ENCODE measurements around the gene SHISA6. TPM values are rescaled to one million over a fixed set of nuclear protein-coding genes. Genes with fewer than 3 reads are reported as not detected.
"Not testable (repeated sequence)": the region's sequence is repeated elsewhere in the genome, so short reads cannot be mapped to it uniquely, and the experiment has no call there.

The SHISA6 gene
- total RNA-seq, 1 donor from 2014 or later, result 2.1 TPM

DNA sequence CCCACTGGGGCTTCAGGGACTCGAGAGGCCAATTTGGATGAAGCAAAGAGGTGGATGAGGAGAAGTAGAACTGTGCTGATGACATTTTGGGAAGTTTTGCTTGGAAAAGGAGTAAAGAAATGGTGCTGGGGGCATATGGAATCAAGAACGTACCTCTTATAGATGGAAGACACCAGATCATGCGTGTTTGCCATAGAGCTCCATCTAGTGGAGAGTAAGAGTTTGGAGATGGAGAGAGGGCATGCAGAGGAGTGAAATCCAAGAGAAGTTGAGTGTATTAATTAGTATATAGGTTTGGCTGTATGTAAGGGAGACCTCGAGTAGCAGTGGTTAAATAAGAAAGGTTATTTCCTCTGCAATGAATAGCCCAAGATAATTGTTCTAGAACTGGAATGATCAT is 56.0 kb downstream of the SHISA6 start:
- no peak overlapping the region for H3K4me3 ChIP-seq (ENCODE audit: low read length in 3 of 3)
- H3K9me3 ChIP-seq (ENCODE audit: control insufficient read depth in 3 of 3, low read length in 3 of 3), result no peaks in the 10 kb centered on the region
- no peaks in the 10 kb centered on the region for H3K36me3 ChIP-seq (ENCODE audit: control insufficient read depth in 3 of 3, insufficient read depth in 3 of 3, low read length in 3 of 3)
- H3K9ac ChIP-seq (ENCODE audit: low read depth in 1 of 3, low read length in 3 of 3), result no peak overlapping the region
- no peaks in the 10 kb centered on the region for H3K27me3 ChIP-seq (ENCODE audit: control insufficient read depth in 3 of 3, insufficient read depth in 3 of 3, low read length in 3 of 3)
- H3K27ac ChIP-seq (ENCODE audit: low read depth, low read length), result no peak overlapping the region
- no peaks in the 10 kb centered on the region for H3K4me1 ChIP-seq (ENCODE audit: control insufficient read depth in 3 of 3, insufficient read depth in 3 of 3, low read length in 3 of 3)

DNA sequence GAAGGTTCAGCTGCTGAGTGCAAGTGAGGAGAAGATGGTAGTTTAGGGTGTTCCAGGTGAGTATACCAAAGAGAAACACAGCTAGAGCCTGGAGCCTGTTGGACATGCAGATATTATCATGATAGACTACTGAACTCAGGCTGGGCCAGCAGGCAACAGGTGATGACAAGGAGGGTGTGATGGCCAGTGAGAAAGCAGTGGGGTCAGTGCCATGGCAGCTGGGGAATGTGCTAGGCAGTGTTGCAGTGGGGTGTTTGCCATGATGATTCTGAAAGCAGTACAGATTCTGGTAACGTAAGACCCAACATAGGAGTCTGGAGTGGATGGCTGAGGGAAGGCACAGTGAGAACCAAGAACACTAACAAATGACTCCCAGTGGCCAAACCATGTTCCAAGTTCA is 57.4 kb downstream of the SHISA6 start:
- no peaks in the 10 kb centered on the region for H3K27me3 ChIP-seq (ENCODE audit: control insufficient read depth in 3 of 3, insufficient read depth in 3 of 3, low read length in 3 of 3)
- H3K9me3 ChIP-seq (ENCODE audit: control insufficient read depth in 3 of 3, low read length in 3 of 3), result peaks cover 0 to 5% (median 0%) of the 10 kb centered on the region in 3 donors
- no peaks in the 10 kb centered on the region for H3K36me3 ChIP-seq (ENCODE audit: control insufficient read depth in 3 of 3, insufficient read depth in 3 of 3, low read length in 3 of 3)
- no peak overlapping the region for H3K27ac ChIP-seq (ENCODE audit: low read depth, low read length)
- H3K9ac ChIP-seq (ENCODE audit: low read depth in 1 of 3, low read length in 3 of 3), result no peak overlapping the region
- no peak overlapping the region for H3K4me3 ChIP-seq (ENCODE audit: low read length in 3 of 3)
- peaks cover 0 to 3% (median 0%) of the 10 kb centered on the region in 3 donors for H3K4me1 ChIP-seq (ENCODE audit: control insufficient read depth in 3 of 3, insufficient read depth in 3 of 3, low read length in 3 of 3)

DNA sequence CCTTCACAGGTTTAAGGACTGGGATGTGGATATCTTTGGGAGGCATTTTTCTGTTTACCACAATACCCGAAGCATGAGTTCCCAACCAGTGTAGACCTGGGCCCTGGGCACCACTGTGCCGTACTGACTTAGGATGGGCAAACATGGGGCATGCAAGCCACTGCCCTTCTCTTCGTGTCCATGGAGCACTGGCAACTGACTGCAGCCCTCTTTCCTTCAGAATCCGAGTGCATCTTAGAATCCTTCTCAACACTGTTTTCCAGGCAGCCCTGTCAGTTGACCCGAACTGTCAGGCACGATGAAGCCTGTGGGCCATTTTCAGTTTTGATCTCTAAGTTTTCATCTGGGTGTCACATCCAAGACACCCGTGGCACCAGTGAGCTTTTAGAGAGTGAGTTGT is 59.2 kb downstream of the SHISA6 start:
- Histone ChIP-seq H3K27me3 (ENCODE audit: control insufficient read depth in 3 of 3, insufficient read depth in 3 of 3, low read length in 3 of 3) (no peaks in the 10 kb centered on the region), H3K4me1 (ENCODE audit: control insufficient read depth in 3 of 3, insufficient read depth in 3 of 3, low read length in 3 of 3) (peaks cover 0 to 3% (median 0%) of the 10 kb centered on the region in 3 donors), H3K27ac (ENCODE audit: low read depth, low read length) (no peak overlapping the region), H3K36me3 (ENCODE audit: control insufficient read depth in 3 of 3, insufficient read depth in 3 of 3, low read length in 3 of 3) (no peaks in the 10 kb centered on the region), H3K9ac (ENCODE audit: low read depth in 1 of 3, low read length in 3 of 3) (no peak overlapping the region), H3K9me3 (ENCODE audit: control insufficient read depth in 3 of 3, low read length in 3 of 3) (peaks cover 0 to 5% (median 0%) of the 10 kb centered on the region in 3 donors), H3K4me3 (ENCODE audit: low read length in 3 of 3) (no peak overlapping the region)

DNA sequence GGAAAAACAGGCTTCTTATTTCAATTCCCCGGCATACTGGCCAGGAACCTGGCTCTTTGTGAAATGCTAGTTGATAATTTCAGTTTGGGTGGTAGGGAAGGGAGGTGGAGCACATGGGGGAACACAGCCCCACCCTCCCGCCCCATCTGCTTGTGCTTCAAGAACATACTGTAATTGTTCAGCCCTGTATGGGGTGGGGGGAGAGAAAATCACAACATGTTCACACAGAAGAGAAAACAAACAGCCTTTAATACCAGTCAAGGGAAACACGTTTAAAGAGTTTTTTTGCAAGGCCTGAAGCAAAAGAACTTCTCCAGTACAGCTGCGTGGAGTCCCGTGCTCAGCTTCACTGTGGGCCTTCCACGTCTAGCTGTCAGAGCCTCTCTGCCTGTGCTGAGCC is 59.7 kb downstream of the SHISA6 start:
- H3K27me3 ChIP-seq (ENCODE audit: control insufficient read depth in 3 of 3, insufficient read depth in 3 of 3, low read length in 3 of 3), result no peaks in the 10 kb centered on the region
- H3K4me1 ChIP-seq (ENCODE audit: control insufficient read depth in 3 of 3, insufficient read depth in 3 of 3, low read length in 3 of 3), result peaks cover 0 to 3% (median 0%) of the 10 kb centered on the region in 3 donors
- no peak overlapping the region for H3K9ac ChIP-seq (ENCODE audit: low read depth in 1 of 3, low read length in 3 of 3)
- no peaks in the 10 kb centered on the region for H3K36me3 ChIP-seq (ENCODE audit: control insufficient read depth in 3 of 3, insufficient read depth in 3 of 3, low read length in 3 of 3)
- H3K4me3 ChIP-seq (ENCODE audit: low read length in 3 of 3), result no peak overlapping the region
- H3K9me3 ChIP-seq (ENCODE audit: control insufficient read depth in 3 of 3, low read length in 3 of 3), result peaks cover 0 to 5% (median 0%) of the 10 kb centered on the region in 3 donors
- no peak overlapping the region for H3K27ac ChIP-seq (ENCODE audit: low read depth, low read length)

DNA sequence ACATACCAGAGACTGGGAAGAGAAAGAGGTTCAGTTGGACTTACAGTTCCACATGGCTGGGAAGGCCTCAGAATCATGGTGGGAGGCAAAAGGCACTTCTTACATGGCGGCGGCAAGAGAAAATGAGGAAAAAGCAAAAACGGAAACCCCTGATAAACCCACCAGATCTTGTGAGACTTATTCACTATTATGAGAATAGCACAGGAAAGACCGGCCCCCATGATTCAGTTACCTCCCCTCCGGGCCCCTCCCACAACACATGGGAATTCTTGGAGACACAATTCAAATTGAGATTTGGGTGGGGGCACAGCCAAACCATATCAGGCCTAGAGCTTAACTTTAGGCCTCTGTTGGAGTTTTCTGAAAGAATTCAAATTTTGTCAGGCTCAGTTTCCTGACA is 60.9 kb downstream of the SHISA6 start:
- not testable (repeated sequence) for H3K9ac ChIP-seq (ENCODE audit: low read depth in 1 of 3, low read length in 3 of 3); H3K4me1 ChIP-seq (ENCODE audit: control insufficient read depth in 3 of 3, insufficient read depth in 3 of 3, low read length in 3 of 3); H3K9me3 ChIP-seq (ENCODE audit: control insufficient read depth in 3 of 3, low read length in 3 of 3); H3K36me3 ChIP-seq (ENCODE audit: control insufficient read depth in 3 of 3, insufficient read depth in 3 of 3, low read length in 3 of 3); H3K4me3 ChIP-seq (ENCODE audit: low read length in 3 of 3); H3K27ac ChIP-seq (ENCODE audit: low read depth, low read length); H3K27me3 ChIP-seq (ENCODE audit: control insufficient read depth in 3 of 3, insufficient read depth in 3 of 3, low read length in 3 of 3)

DNA sequence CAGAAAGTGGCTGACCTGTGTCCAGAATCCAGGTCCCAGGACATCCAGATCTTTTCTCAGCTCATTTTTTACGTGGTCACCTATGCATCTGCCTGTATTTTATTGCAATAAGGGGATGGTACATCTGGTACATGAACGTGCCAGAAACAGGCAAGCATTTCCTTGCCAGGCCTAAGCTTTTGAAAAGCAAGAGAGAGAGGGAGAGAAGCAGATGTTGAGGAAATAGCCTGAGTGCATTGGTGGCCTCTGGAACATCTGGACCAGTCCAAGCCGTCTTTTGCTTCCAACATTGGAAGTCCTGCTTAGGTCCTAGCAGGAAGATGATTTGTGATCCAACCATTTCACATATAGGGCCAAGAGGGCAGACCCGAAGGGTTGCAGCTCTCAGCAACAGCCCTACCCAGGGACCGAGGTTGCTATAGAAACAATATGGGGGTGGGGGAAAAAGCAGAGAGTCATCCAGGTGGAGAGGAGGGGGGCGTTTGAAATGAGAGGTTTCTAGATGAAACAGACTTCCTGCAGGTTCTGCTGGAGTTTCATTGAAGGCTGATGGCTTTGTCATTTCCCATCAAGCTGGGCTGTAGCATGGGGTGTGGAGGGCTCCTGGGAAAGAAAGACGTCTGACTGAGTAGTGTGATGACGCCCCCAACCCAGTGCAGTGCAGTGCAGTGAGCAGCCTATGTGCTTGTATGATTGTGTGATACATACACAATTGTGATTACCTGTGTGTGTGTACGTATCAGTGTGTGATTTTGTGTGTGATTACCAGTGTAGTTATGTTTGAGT is 61.6 kb downstream of the SHISA6 start:
- Histone ChIP-seq H3K27me3 (ENCODE audit: control insufficient read depth in 3 of 3, insufficient read depth in 3 of 3, low read length in 3 of 3) (no peaks in the 10 kb centered on the region), H3K36me3 (ENCODE audit: control insufficient read depth in 3 of 3, insufficient read depth in 3 of 3, low read length in 3 of 3) (no peaks in the 10 kb centered on the region), H3K4me1 (ENCODE audit: control insufficient read depth in 3 of 3, insufficient read depth in 3 of 3, low read length in 3 of 3) (peaks cover 0 to 3% (median 0%) of the 10 kb centered on the region in 3 donors), H3K9ac (ENCODE audit: low read depth in 1 of 3, low read length in 3 of 3) (no peak overlapping the region), H3K27ac (ENCODE audit: low read depth, low read length) (no peak overlapping the region), H3K4me3 (ENCODE audit: low read length in 3 of 3) (no peak overlapping the region), H3K9me3 (ENCODE audit: control insufficient read depth in 3 of 3, low read length in 3 of 3) (peaks cover 0 to 5% (median 0%) of the 10 kb centered on the region in 3 donors)

DNA sequence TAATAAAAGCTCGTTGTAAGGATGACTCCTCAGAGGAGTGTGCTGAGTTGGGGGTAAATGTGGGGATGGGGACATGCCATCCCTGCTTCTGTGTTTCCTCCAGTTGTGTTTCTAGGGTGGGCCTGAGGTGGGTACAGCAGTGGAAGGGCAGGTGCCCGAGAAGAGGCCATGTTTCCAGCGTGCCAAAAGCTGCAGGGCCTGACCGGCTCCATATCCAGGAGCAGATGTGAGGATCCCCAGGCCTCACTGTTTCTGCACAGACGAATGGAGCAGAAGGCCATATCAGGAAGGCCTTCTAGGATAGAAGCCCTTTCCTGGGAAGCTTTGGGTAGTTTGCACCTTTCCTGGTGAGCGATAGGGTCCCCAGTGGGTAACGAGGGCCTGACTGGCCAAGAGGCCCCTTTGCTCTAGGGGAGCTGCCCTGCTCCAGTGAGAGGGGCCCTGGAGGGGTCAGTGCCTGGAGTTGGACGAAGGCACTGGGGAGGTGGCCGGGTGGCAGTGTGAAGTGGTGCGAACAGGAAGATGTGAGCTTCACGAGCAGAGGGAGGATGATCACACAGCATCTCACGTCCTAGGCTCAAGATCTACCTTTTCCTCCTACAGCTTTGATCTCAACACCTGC is 62.9 kb downstream of the SHISA6 start:
- Histone ChIP-seq H3K27me3 (ENCODE audit: control insufficient read depth in 3 of 3, insufficient read depth in 3 of 3, low read length in 3 of 3) (no peaks in the 10 kb centered on the region), H3K9ac (ENCODE audit: low read depth in 1 of 3, low read length in 3 of 3) (no peak overlapping the region), H3K9me3 (ENCODE audit: control insufficient read depth in 3 of 3, low read length in 3 of 3) (peaks cover 0 to 5% (median 0%) of the 10 kb centered on the region in 3 donors), H3K36me3 (ENCODE audit: control insufficient read depth in 3 of 3, insufficient read depth in 3 of 3, low read length in 3 of 3) (no peaks in the 10 kb centered on the region), H3K4me1 (ENCODE audit: control insufficient read depth in 3 of 3, insufficient read depth in 3 of 3, low read length in 3 of 3) (peaks cover 0 to 3% (median 0%) of the 10 kb centered on the region in 3 donors), H3K4me3 (ENCODE audit: low read length in 3 of 3) (no peak overlapping the region), H3K27ac (ENCODE audit: low read depth, low read length) (no peak overlapping the region)

DNA sequence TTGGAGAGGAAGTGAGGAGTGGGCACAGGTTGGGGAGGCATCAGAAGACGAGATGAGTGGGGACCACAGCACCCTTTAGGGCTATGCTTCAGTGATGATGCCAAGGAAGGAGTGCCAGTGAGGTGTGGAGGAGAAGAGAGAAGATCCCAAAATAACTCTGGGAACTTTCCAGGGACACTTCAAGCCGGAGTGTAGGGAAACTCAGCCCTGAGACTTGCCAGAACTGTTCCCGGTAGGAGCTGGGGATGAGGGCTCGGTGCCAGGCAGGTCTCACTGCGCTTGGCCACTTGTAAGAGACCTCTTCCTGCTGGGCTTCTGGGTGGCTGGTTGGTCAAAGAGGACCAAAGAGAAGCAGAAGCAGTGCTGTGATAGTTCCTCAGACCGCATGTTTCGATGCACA is 63.6 kb downstream of the SHISA6 start:
- no peaks in the 10 kb centered on the region for H3K27me3 ChIP-seq (ENCODE audit: control insufficient read depth in 3 of 3, insufficient read depth in 3 of 3, low read length in 3 of 3)
- no peak overlapping the region for H3K9ac ChIP-seq (ENCODE audit: low read depth in 1 of 3, low read length in 3 of 3)
- peaks cover 0 to 3% (median 0%) of the 10 kb centered on the region in 3 donors for H3K4me1 ChIP-seq (ENCODE audit: control insufficient read depth in 3 of 3, insufficient read depth in 3 of 3, low read length in 3 of 3)
- peaks cover 0 to 5% (median 0%) of the 10 kb centered on the region in 3 donors for H3K9me3 ChIP-seq (ENCODE audit: control insufficient read depth in 3 of 3, low read length in 3 of 3)
- H3K4me3 ChIP-seq (ENCODE audit: low read length in 3 of 3), result no peak overlapping the region
- no peaks in the 10 kb centered on the region for H3K36me3 ChIP-seq (ENCODE audit: control insufficient read depth in 3 of 3, insufficient read depth in 3 of 3, low read length in 3 of 3)
- H3K27ac ChIP-seq (ENCODE audit: low read depth, low read length), result no peak overlapping the region

DNA sequence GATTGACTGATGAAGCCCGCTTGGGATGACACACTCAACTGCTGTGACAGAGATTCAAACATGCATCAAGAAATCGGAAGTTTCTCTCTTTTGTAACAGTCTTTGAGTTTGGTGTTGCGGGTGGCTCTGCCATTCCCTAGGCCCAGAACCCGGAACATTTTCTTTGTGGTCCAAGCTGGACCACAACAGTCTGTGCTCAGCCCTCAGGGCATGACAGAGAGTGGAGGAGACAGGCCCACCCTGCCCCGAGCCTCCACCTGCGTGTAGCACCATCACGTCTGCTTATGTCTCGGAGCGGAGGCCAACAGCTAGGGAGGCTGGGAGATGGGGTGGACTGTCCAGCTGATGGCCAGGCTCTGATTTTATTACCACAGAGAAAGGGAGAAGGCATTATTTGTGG is 64.5 kb downstream of the SHISA6 start:
- no peak overlapping the region for H3K4me3 ChIP-seq (ENCODE audit: low read length in 3 of 3)
- peaks cover 0 to 3% (median 0%) of the 10 kb centered on the region in 3 donors for H3K4me1 ChIP-seq (ENCODE audit: control insufficient read depth in 3 of 3, insufficient read depth in 3 of 3, low read length in 3 of 3)
- no peak overlapping the region for H3K9ac ChIP-seq (ENCODE audit: low read depth in 1 of 3, low read length in 3 of 3)
- peaks cover 0 to 5% (median 0%) of the 10 kb centered on the region in 3 donors for H3K9me3 ChIP-seq (ENCODE audit: control insufficient read depth in 3 of 3, low read length in 3 of 3)
- no peak overlapping the region for H3K27ac ChIP-seq (ENCODE audit: low read depth, low read length)
- no peaks in the 10 kb centered on the region for H3K36me3 ChIP-seq (ENCODE audit: control insufficient read depth in 3 of 3, insufficient read depth in 3 of 3, low read length in 3 of 3)
- H3K27me3 ChIP-seq (ENCODE audit: control insufficient read depth in 3 of 3, insufficient read depth in 3 of 3, low read length in 3 of 3), result no peaks in the 10 kb centered on the region

DNA sequence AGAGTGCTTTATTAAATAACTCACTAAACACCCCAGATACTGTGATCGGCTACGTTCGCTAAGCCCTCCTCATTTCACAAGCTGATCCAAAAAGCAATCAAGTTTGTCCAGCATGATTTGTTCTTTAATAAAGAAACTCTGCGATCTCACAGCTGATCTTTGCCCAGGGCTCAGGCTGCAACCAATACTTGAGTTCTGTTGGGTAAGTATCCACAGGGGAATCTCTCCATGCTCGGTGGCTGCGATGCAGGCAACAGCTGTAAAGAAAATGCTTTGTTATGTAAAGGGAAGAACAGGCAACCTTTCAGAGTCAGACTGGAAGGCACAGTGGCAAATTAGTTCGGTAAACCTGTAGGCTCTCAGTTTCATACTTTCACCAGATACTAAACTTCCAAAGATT is 67.5 kb downstream of the SHISA6 start:
- H3K9me3 ChIP-seq (ENCODE audit: control insufficient read depth in 3 of 3, low read length in 3 of 3), result no peaks in the 10 kb centered on the region
- no peaks in the 10 kb centered on the region for H3K4me1 ChIP-seq (ENCODE audit: control insufficient read depth in 3 of 3, insufficient read depth in 3 of 3, low read length in 3 of 3)
- no peak overlapping the region for H3K27ac ChIP-seq (ENCODE audit: low read depth, low read length)
- no peak overlapping the region for H3K9ac ChIP-seq (ENCODE audit: low read depth in 1 of 3, low read length in 3 of 3)
- H3K36me3 ChIP-seq (ENCODE audit: control insufficient read depth in 3 of 3, insufficient read depth in 3 of 3, low read length in 3 of 3), result no peaks in the 10 kb centered on the region
- H3K27me3 ChIP-seq (ENCODE audit: control insufficient read depth in 3 of 3, insufficient read depth in 3 of 3, low read length in 3 of 3), result no peaks in the 10 kb centered on the region
- no peak overlapping the region for H3K4me3 ChIP-seq (ENCODE audit: low read length in 3 of 3)

Data from skeletal muscle tissue (tissue), 4 donors.